WTC11 (cell line): Measurements from ENCODE around the gene RYR2. TPM values are rescaled to one million over a fixed set of nuclear protein-coding genes. Genes with fewer than 3 reads are reported as not detected.

Experiments
- ATAC-seq: fragments of 200-7000 bp; cut with Tn5 transposase; 2 replicates; pipeline ENCODE4 v1.10.0; 2021; ENCODE audit warnings: mild to moderate bottlenecking, moderate library complexity
- CTCF ChIA-PET: fragments of 300-600 bp; sonication (Branson Sonifier 250); formaldehyde crosslinking; loops from one replicate; lab custom pipeline; 2021; ENCODE audit warnings: antibody characterized with exemption; lab: Charles Lee
- POLR2A ChIA-PET: fragments of 350-600 bp; sonication (Branson Sonifier 250); formaldehyde crosslinking; loops from one replicate; lab custom pipeline; 2021; ENCODE audit warnings: antibody characterized with exemption; lab: Charles Lee
- DNase-seq: peaks from one replicate; pipeline ENCODE4 v3.0.0; 2021; ENCODE audit warnings: low spot score
- H3K27ac Mint-ChIP-seq: 2 replicates; pipeline ENCODE4 v1.8.0; 2021; ENCODE audit warnings: mixed read lengths
- H3K27me3 Mint-ChIP-seq: 2 replicates; pipeline ENCODE4 v1.8.0; 2021; ENCODE audit warnings: low read depth, mild to moderate bottlenecking, moderate library complexity, mixed read lengths
- H3K36me3 Mint-ChIP-seq: 2 replicates; pipeline ENCODE4 v1.8.0; 2021; ENCODE audit warnings: mixed read lengths
- H3K4me1 Mint-ChIP-seq: 2 replicates; pipeline ENCODE4 v1.8.0; 2022; ENCODE audit warnings: mixed read lengths
- H3K4me3 Mint-ChIP-seq: 2 replicates; pipeline ENCODE4 v1.8.0; 2021; ENCODE audit warnings: mild to moderate bottlenecking, moderate library complexity, mixed read lengths
- H3K9me3 Mint-ChIP-seq: 2 replicates; pipeline ENCODE4 v1.8.0; 2021; ENCODE audit warnings: mixed read lengths
- AR ChIP-seq: fragments of 250-450 bp; sonication (Bioruptor Pico); IDR thresholded peaks from 2 replicates; pipeline ENCODE4 v1.9.0; 2021; ENCODE audit warnings: mild to moderate bottlenecking
- ATF2 ChIP-seq: sonication (generic); formaldehyde crosslinking; IDR thresholded peaks from 2 replicates; pipeline ENCODE4 v1.8.1; 2022; ENCODE audit warnings: low read depth, missing genetic modification reagents, borderline replicate concordance
- ATF3 ChIP-seq: sonication (generic); formaldehyde crosslinking; conservative IDR thresholded peaks from 2 replicates; pipeline ENCODE4 v1.8.1; 2022; ENCODE audit warnings: mild to moderate bottlenecking, missing genetic modification reagents
- ETV6 ChIP-seq: sonication (generic); formaldehyde crosslinking; IDR thresholded peaks from 2 replicates; pipeline ENCODE4 v1.8.1; 2022; ENCODE audit warnings: mild to moderate bottlenecking, missing genetic modification reagents
- FOXJ3 ChIP-seq: sonication (generic); formaldehyde crosslinking; IDR thresholded peaks from 2 replicates; pipeline ENCODE4 v1.9.0; 2021; ENCODE audit warnings: missing genetic modification reagents, mild to moderate bottlenecking, borderline replicate concordance
- FOXK1 ChIP-seq: sonication (generic); formaldehyde crosslinking; IDR thresholded peaks from 2 replicates; pipeline ENCODE4 v1.8.0; 2022; ENCODE audit warnings: mild to moderate bottlenecking, moderate library complexity, missing genetic modification reagents
- KAT7 ChIP-seq: sonication (generic); formaldehyde crosslinking; IDR thresholded peaks from 2 replicates; pipeline ENCODE4 v1.8.1; 2023; ENCODE audit warnings: missing genetic modification reagents, mild to moderate bottlenecking, borderline replicate concordance
- MAX ChIP-seq: sonication (generic); formaldehyde crosslinking; IDR thresholded peaks from 2 replicates; pipeline ENCODE4 v1.8.0; 2022; ENCODE audit warnings: mild to moderate bottlenecking, missing genetic modification reagents
- NFE2L1 ChIP-seq: sonication (generic); formaldehyde crosslinking; IDR thresholded peaks from 2 replicates; pipeline ENCODE4 v1.8.1; 2023; ENCODE audit warnings: missing genetic modification reagents
- NR2C2 ChIP-seq: sonication (generic); formaldehyde crosslinking; IDR thresholded peaks from 2 replicates; pipeline ENCODE4 v1.8.0; 2022; ENCODE audit warnings: mild to moderate bottlenecking, missing genetic modification reagents
- SMAD4 ChIP-seq: sonication (generic); formaldehyde crosslinking; IDR thresholded peaks from 2 replicates; pipeline ENCODE4 v1.8.0; 2022; ENCODE audit warnings: mild to moderate bottlenecking, missing genetic modification reagents
- TCF7 ChIP-seq: sonication (generic); formaldehyde crosslinking; IDR thresholded peaks from 2 replicates; pipeline ENCODE4 v1.8.0; 2022; ENCODE audit warnings: mild to moderate bottlenecking, low read depth, missing genetic modification reagents, moderate library complexity
- ZBTB43 ChIP-seq: sonication (generic); formaldehyde crosslinking; IDR thresholded peaks from 2 replicates; pipeline ENCODE4 v1.8.1; 2023; ENCODE audit warnings: mild to moderate bottlenecking, missing genetic modification reagents
- ZNF121 ChIP-seq: sonication (generic); formaldehyde crosslinking; IDR thresholded peaks from 2 replicates; pipeline ENCODE4 v1.8.0; 2023; ENCODE audit warnings: missing genetic modification reagents
- ZNF396 ChIP-seq: fragments of 250-450 bp; sonication (Bioruptor Pico); IDR thresholded peaks from 2 replicates; pipeline ENCODE4 v1.8.0; 2021; ENCODE audit warnings: mild to moderate bottlenecking, moderate library complexity, borderline replicate concordance
- total RNA-seq: library from RNA; stranded (reverse); gene quantifications from 3 replicates; pipeline ENCODE4 v1.2.3, GENCODE V29; 2021

RYR2 gene
- total RNA-seq, 1 experiment from 2014 or later = 7.9 TPM

- TF ChIP-seq AR (CRISPR knock-in tag) (no peak), ETV6 (CRISPR knock-in tag) (no peak), ATF2 (no peak)
These were observed 827.0 kb downstream of the RYR2 start (continued) for GRCh38 chr1:237868817-237869600.

- CTCF ChIA-PET = interaction anchor here (1.1 to 3.9 kb wide), 3 partner anchors 9 to 28 kb away, joined by 3 to 31 read pairs (median 4); no protein-coding TSS in a partner anchor
- peak overlapping the region; percentile 64; the same call in 1 of the 2 replicates for H3K27ac Mint-ChIP-seq
- no peaks in the 10 kb centered on the region for H3K27me3 Mint-ChIP-seq
- POLR2A ChIA-PET = no interaction called here
- H3K9me3 Mint-ChIP-seq = peaks cover 10% of the 10 kb centered on the region
- no peaks in the 10 kb centered on the region for H3K36me3 Mint-ChIP-seq
- H3K4me3 Mint-ChIP-seq = no peak overlapping the region
- H3K4me1 Mint-ChIP-seq = peaks cover 24% of the 10 kb centered on the region
- peak; percentile 16 for DNase-seq
- TF ChIP-seq TCF7 (no peak), MAX (CRISPR knock-in tag) (peak; percentile 59)
- ATAC-seq = peak; percentile 89
These were observed 831.7 kb downstream of the RYR2 start for GRCh38 chr1:237873487-237874211.

GRCh38 chr1:237875291-237875690, 833.3 kb downstream of the RYR2 start:
- peaks cover 21% of the 10 kb centered on the region for H3K4me1 Mint-ChIP-seq
- H3K27ac Mint-ChIP-seq = no peak overlapping the region
- TF ChIP-seq NR2C2 (CRISPR knock-in tag) = no peak
- no peak for TF ChIP-seq FOXJ3 (CRISPR knock-in tag)
- no peak for TF ChIP-seq KAT7
- no peak for TF ChIP-seq ZNF121 (CRISPR knock-in tag)
- TF ChIP-seq ZNF396 (CRISPR knock-in tag) = no peak
- no peak overlapping the region for H3K4me3 Mint-ChIP-seq
- peaks cover 9% of the 10 kb centered on the region for H3K9me3 Mint-ChIP-seq
- H3K36me3 Mint-ChIP-seq = no peaks in the 10 kb centered on the region
- ChIA-PET POLR2A (no interaction called here), CTCF (interaction anchor here (3.9 kb wide), 1 partner anchor 11 kb away, joined by 31 read pairs; no protein-coding TSS in a partner anchor)
- no peak for ATAC-seq
- H3K27me3 Mint-ChIP-seq = no peaks in the 10 kb centered on the region
- DNase-seq = no peak

- POLR2A ChIA-PET = no interaction called here
- CTCF ChIA-PET = interaction anchor here (0.9 to 1.2 kb wide), 3 partner anchors 13 to 61 kb away, joined by 3 to 4 read pairs (median 3); no protein-coding TSS in a partner anchor
- Mint-ChIP-seq H3K9me3 (no peaks in the 10 kb centered on the region; the same call in 1 of the 2 replicates), H3K27me3 (no peaks in the 10 kb centered on the region), H3K36me3 (no peaks in the 10 kb centered on the region), H3K4me1 (peaks cover 15% of the 10 kb centered on the region), H3K4me3 (no peak overlapping the region), H3K27ac (no peak overlapping the region)
- ATAC-seq (no peak), DNase-seq (no peak)
- TF ChIP-seq FOXK1 (CRISPR knock-in tag) = no peak
- no peak for TF ChIP-seq ZBTB43 (CRISPR knock-in tag)
- no peak for TF ChIP-seq SMAD4 (CRISPR knock-in tag)
- TF ChIP-seq NFE2L1 (CRISPR knock-in tag) = no peak
- no peak for TF ChIP-seq ATF3 (CRISPR knock-in tag)
These were observed 835.6 kb downstream of the RYR2 start for GRCh38 chr1:237877631-237878030.
